ENCODE measurements around the gene ETS1.

DNA sequence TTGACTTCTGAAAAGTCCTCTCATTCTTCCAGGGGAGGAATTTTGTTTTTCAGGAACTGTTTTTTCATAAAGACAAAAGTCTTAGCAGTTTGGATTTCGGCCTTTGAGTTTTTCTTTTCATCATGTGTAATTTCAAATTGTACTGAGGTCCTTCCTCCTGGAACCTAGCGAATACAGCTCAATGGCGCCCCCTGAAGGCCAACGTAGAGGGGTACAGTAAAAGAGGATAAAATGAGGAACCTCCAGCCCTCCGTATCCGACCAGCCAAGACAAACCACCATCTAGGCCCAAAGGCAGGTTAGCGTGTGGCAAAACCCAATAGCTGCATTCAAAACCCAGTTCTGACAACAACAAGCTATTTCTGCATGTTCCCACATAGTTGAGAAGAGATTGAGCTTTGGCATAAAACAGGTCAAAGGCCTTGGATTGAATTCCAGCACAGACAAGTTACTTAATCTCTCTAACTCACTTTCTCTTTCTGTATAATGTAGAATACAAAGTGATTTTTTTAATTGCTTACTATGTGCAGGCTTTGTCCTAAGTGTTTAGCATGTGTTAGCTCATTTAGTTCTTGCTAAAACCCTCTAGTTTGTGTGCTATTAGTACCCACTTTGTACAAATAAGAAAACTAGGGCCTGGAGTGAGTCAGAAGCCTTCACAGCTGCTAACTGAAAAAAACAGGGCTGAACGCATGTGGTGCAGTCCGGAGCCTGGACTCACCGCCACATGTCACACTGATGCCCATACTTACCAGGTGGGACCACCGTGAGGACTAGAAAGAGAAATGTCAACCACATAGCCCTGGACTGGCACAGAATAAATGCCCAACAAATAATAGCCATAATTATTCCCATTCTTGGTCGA, 43.2 kb upstream of the ETS1 start:
- TF ChIP-seq POLR2AphosphoS5 (IDR thresholded peaks at IDR 0.05; ENCODE audit: borderline replicate concordance, low read depth, low read length), result no peak
- no peak for TF ChIP-seq EZH2 (IDR thresholded peaks at IDR 0.05)

Measured in SK-N-MC (cell line).